IMR-90 (cell line): ENCODE measurements around the gene SP7. TPM values are rescaled to one million over a fixed set of nuclear protein-coding genes. Genes with fewer than 3 reads are reported as not detected.
"Not testable (repeated sequence)": the region's sequence is repeated elsewhere in the genome, so short reads cannot be mapped to it uniquely, and the experiment has no call there.

Experiments used
- ATAC-seq: fragments of 200-7000 bp; cut with Tn5 transposase; 2 replicates; pipeline ENCODE4 v1.9.1; 2020; ENCODE audit warnings: low read depth, mild to moderate bottlenecking, moderate library complexity
- BruUV-seq: library from RNA; stranded (reverse); fragments of 400-500 nt; replicated peaks from 2 replicates; lab custom pipeline; 2021; lab: Mats Ljungman, UMichigan
- CTCF ChIA-PET: fragments of 300-600 bp; formaldehyde crosslinking; extraction: SDS; loops from one replicate; lab custom pipeline; 2021; ENCODE audit warnings: antibody characterized with exemption; lab: Yijun Ruan, JAX
- POLR2A ChIA-PET: fragments of 300-600 bp; sonication (Branson Sonifier 250); formaldehyde crosslinking; loops from one replicate; lab custom pipeline; 2022; ENCODE audit warnings: antibody characterized with exemption; ENCODE audit not compliant: unreplicated experiment; lab: Charles Lee
- DNase-seq: peaks from one replicate; pipeline ENCODE4 v3.0.0; 2013
- H2AFZ ChIP-seq: replicated peaks from 2 replicates; pipeline ENCODE3; 2013; ENCODE audit warnings: low read length, mild to moderate bottlenecking; ENCODE audit not compliant: poor library complexity
- H2AK5ac ChIP-seq: 2 replicates; pipeline ENCODE4 v1.6.1; 2013; ENCODE audit warnings: low read depth, low read length, inconsistent platforms
- H2AK9ac ChIP-seq: replicated peaks from 2 replicates; pipeline ENCODE3; 2013; ENCODE audit warnings: mild to moderate bottlenecking, low read depth, low read length, moderate library complexity; ENCODE audit not compliant: poor library complexity
- H2BK120ac ChIP-seq: 2 replicates; pipeline ENCODE4 v1.6.1; 2013; ENCODE audit warnings: low read depth, low read length, inconsistent platforms
- H2BK15ac ChIP-seq: 3 replicates; pipeline ENCODE4 v1.6.1; 2013; ENCODE audit warnings: low read depth, low read length, inconsistent platforms
- H2BK20ac ChIP-seq: 2 replicates; pipeline ENCODE4 v1.6.1; 2013; ENCODE audit warnings: low read depth, mild to moderate bottlenecking, inconsistent platforms, low read length, moderate library complexity
- H2BK5ac ChIP-seq: 2 replicates; pipeline ENCODE4 v1.6.1; 2013; ENCODE audit warnings: mild to moderate bottlenecking, low read depth, low read length, inconsistent platforms; ENCODE audit not compliant: poor library complexity, severe bottlenecking
- H3K14ac ChIP-seq: replicated peaks from 2 replicates; pipeline ENCODE4 v1.6.1; 2013; ENCODE audit warnings: low read depth, low read length, inconsistent platforms
- H3K18ac ChIP-seq: 2 replicates; pipeline ENCODE4 v1.6.1; 2013; ENCODE audit warnings: low read depth, low read length, control low read depth
- H3K23ac ChIP-seq: 2 replicates; pipeline ENCODE4 v1.6.1; 2013; ENCODE audit warnings: low read depth, low read length, inconsistent platforms
- H3K27ac ChIP-seq: 2 replicates; pipeline ENCODE4 v1.5.1; 2013; ENCODE audit warnings: mild to moderate bottlenecking, control low read depth, low read length; ENCODE audit not compliant: insufficient read depth
- H3K27me3 ChIP-seq: 2 replicates; pipeline ENCODE4 v1.6.1; 2013; ENCODE audit warnings: low read length; ENCODE audit not compliant: control insufficient read depth, insufficient read depth
- H3K36me3 ChIP-seq: 2 replicates; pipeline ENCODE4 v1.6.1; 2013; ENCODE audit warnings: low read length, mixed read lengths; ENCODE audit not compliant: control insufficient read depth, insufficient read depth
- H3K4ac ChIP-seq: 2 replicates; pipeline ENCODE4 v1.6.1; 2013; ENCODE audit warnings: low read depth, low read length, inconsistent platforms
- H3K4me1 ChIP-seq: 2 replicates; pipeline ENCODE4 v1.6.1; 2013; ENCODE audit warnings: low read length, mixed read lengths; ENCODE audit not compliant: control insufficient read depth, insufficient read depth
- H3K4me2 ChIP-seq: 2 replicates; pipeline ENCODE4 v1.6.1; 2013; ENCODE audit warnings: low read depth, mild to moderate bottlenecking, control low read depth, low read length, moderate library complexity
- H3K4me3 ChIP-seq: 2 replicates; pipeline ENCODE4 v1.5.1; 2013; ENCODE audit warnings: low read depth, mild to moderate bottlenecking, control low read depth, low read length, moderate library complexity; ENCODE audit not compliant: insufficient read depth
- H3K56ac ChIP-seq: 2 replicates; pipeline ENCODE4 v1.6.1; 2013; ENCODE audit warnings: low read length, inconsistent platforms; ENCODE audit not compliant: insufficient read depth; ENCODE audit errors: extremely low read depth
- H3K79me1 ChIP-seq, 2 experiments: 2 replicates each; pipeline ENCODE4 v1.6.1; 2013; ENCODE audit warnings: low read length in 2 of 2, inconsistent platforms in 1 of 2, low read depth in 1 of 2
- H3K9ac ChIP-seq: 2 replicates; pipeline ENCODE4 v1.6.1; 2013; ENCODE audit warnings: low read depth, low read length, control low read depth
- H3K9me1 ChIP-seq: 2 replicates; pipeline ENCODE4 v1.6.1; 2013; ENCODE audit warnings: low read length, inconsistent platforms; ENCODE audit not compliant: insufficient read depth
- H3K9me3 ChIP-seq: 2 replicates; pipeline ENCODE4 v1.6.1; 2013; ENCODE audit warnings: low read length; ENCODE audit not compliant: control insufficient read depth, insufficient read depth
- H4K20me1 ChIP-seq: 2 replicates; pipeline ENCODE4 v1.6.1; 2013; ENCODE audit warnings: low read length, inconsistent platforms; ENCODE audit not compliant: insufficient read depth
- H4K5ac ChIP-seq: 2 replicates; pipeline ENCODE4 v1.6.1; 2013; ENCODE audit warnings: mild to moderate bottlenecking, low read depth, low read length, control low read depth
- H4K8ac ChIP-seq, 2 experiments: 2 replicates each; pipeline ENCODE4 v1.6.1; 2013; ENCODE audit warnings: low read depth in 2 of 2, low read length in 2 of 2, control low read depth in 1 of 2, inconsistent platforms in 1 of 2
- H4K91ac ChIP-seq: 2 replicates; pipeline ENCODE4 v1.6.1; 2013; ENCODE audit warnings: low read depth, low read length, inconsistent platforms; ENCODE audit not compliant: insufficient read depth
- CEBPB ChIP-seq: IDR thresholded peaks from 2 replicates; pipeline ENCODE4 v1.6.1; 2012; ENCODE audit warnings: low read depth, low read length, improper control_type of control experiment
- ELK1 ChIP-seq: fragments of 150-350 bp; IDR thresholded peaks from 2 replicates; pipeline ENCODE4 v1.6.1; 2016; ENCODE audit warnings: low read depth, mild to moderate bottlenecking, low read length, moderate library complexity, borderline replicate concordance
- MAFK ChIP-seq: IDR thresholded peaks from 2 replicates; pipeline ENCODE4 v1.6.1; 2012; ENCODE audit warnings: low read depth, low read length, improper control_type of control experiment
- NFE2L2 ChIP-seq: fragments of 150-350 bp; IDR thresholded peaks from 2 replicates; pipeline ENCODE4 v1.6.1; 2016; ENCODE audit warnings: low read depth, mild to moderate bottlenecking, low read length
- WGBS, 2 experiments: methylation state at CpG; one replicate each; pipeline versions ENCODE4 v1.1.5 to v1.1.7; 2013; ENCODE audit warnings: missing lambda C conversion rate in 2 of 2; ENCODE audit not compliant: insufficient read length in 1 of 2; ENCODE audit errors: extremely low coverage in 2 of 2; 5-methylcytosine and 5-hydroxymethylcytosine counted together
- dilution Hi-C: fragments of 300-500 bp; cut with HindIII; formaldehyde crosslinking; loops from one replicate; pipeline ENCODE4 v1.14.3; 2018; ENCODE audit warnings: low sequenced_read_pairs; ENCODE audit not compliant: unreplicated experiment
- in situ Hi-C: fragments of 300-500 bp; cut with MboI; formaldehyde crosslinking; loops from 3 replicates; pipeline ENCODE4 v1.14.3; 2019; ENCODE audit warnings: low sequenced_read_pairs, inconsistent platforms, mixed read lengths
- intact Hi-C: fragments of 100-400 bp; cut with micrococcal nuclease; formaldehyde crosslinking; loops from 2 replicates; pipeline ENCODE4 v1.10.0; 2022
- polyA plus RNA-seq, 3 experiments: library from polyadenylated mRNA; depleted of rRNA; stranded (reverse); fragments of >200 nt; gene quantifications; 2 replicates each; pipeline ENCODE4 v1.2.3, GENCODE V29; 2012; ENCODE audit warnings: low replicate concordance in 1 of 3
- total RNA-seq: library from RNA; depleted of rRNA; stranded (reverse); fragments of >200 nt; gene quantifications from 2 replicates; pipeline ENCODE4 v1.2.3, GENCODE V29; 2012

The SP7 gene
- total and polyA plus RNA-seq, 2 of the 4 experiments (the other 2 are of a cell fraction): not detected

DNA sequence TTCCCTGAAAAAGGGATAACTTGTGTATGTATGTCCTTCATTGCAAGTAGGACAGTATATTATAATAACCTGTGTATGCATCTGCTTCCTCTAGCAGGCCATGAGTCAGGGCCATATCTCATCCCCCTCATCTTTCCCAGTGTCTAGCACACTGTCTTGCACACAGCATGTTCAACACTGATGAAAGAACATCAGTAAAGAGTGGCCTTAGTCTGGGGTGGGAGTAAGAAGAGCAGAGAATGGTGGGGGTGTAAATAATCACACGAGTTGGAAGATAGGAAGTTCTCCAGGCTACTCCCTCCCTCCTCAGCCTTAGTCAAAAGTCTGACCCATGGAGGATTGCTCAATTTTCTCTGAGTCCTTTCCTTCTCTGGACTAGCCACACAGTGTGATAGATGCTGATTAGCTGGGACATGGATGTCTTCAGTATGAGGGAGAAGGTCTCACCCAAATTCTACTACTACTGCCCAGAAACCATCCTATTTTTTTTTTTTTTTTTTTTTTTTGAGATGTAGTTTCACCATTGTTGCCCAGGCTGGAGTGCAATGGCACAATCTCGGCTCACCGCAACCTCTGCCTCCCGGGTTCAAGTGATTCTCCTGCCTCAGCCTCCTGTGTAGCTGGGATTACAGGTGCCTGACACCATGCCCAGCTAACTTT lies 29.2 kb upstream of the SP7 start:
- ChIA-PET POLR2A (no interaction called here), CTCF (interaction anchor here (0.5 kb wide), 1 partner anchor 19 kb away, joined by 3 read pairs; no protein-coding TSS in a partner anchor)
- peak overlapping the region; percentile 13 for H2AK9ac ChIP-seq
- 0 out of 2 replicates have a peak overlapping the region, but pooled peaks have one; percentile 8 for H3K4ac ChIP-seq
- TF ChIP-seq MAFK (no peak), NFE2L2 (no peak), ELK1 (no peak), CEBPB (peak; percentile 66)
- H4K91ac ChIP-seq: no peak overlapping the region
- no peak overlapping the region for H3K4me2 ChIP-seq
- dilution Hi-C loops: no loop called here
- 100% methylated on average over 2 of the region's 4 CpGs; no CpG with 5 or more reads in 1 of the 2 experiments for WGBS, 2 experiments
- no TSS peak for BruUV-seq
- H3K9me3 ChIP-seq: no peaks in the 10 kb centered on the region
- H3K56ac ChIP-seq: no peak overlapping the region
- H3K27ac ChIP-seq: no peak overlapping the region
- no peak overlapping the region for H4K5ac ChIP-seq
- peak; percentile 53 for ATAC-seq
- H2AK5ac ChIP-seq: no peak overlapping the region
- peak; percentile 49 for DNase-seq
- H3K23ac ChIP-seq: no peak overlapping the region
- peak overlapping the region; percentile 7; the same call in 1 of the 2 replicates for H3K14ac ChIP-seq
- no peak overlapping the region for H2BK15ac ChIP-seq
- H2BK20ac ChIP-seq: peak overlapping the region; percentile 5; the same call in 1 of the 2 replicates
- H3K9me1 ChIP-seq: peaks cover 6% of the 10 kb centered on the region; the same call in 1 of the 2 replicates
- intact Hi-C loops: no loop called here
- no peak overlapping the region for H3K4me3 ChIP-seq
- no peak overlapping the region for H2BK120ac ChIP-seq
- H2BK5ac ChIP-seq: peak overlapping the region; percentile 62
- no peak overlapping the region for H3K9ac ChIP-seq
- in situ Hi-C loops: no loop called here
- H3K4me1 ChIP-seq: peaks cover 2% of the 10 kb centered on the region; the same call in 1 of the 2 replicates
- peak overlapping the region in 1 of 2 experiments; percentile 53; a peak in 2 of 4 replicates for H4K8ac ChIP-seq
- no peaks in the 10 kb centered on the region for H3K36me3 ChIP-seq
- H2AFZ ChIP-seq: peak overlapping the region; percentile 88
- no peaks in the 10 kb centered on the region for H4K20me1 ChIP-seq
- H3K27me3 ChIP-seq: no peaks in the 10 kb centered on the region
- no peak overlapping the region for H3K18ac ChIP-seq
- H3K79me1 ChIP-seq: no peaks in the 10 kb centered on the region

DNA sequence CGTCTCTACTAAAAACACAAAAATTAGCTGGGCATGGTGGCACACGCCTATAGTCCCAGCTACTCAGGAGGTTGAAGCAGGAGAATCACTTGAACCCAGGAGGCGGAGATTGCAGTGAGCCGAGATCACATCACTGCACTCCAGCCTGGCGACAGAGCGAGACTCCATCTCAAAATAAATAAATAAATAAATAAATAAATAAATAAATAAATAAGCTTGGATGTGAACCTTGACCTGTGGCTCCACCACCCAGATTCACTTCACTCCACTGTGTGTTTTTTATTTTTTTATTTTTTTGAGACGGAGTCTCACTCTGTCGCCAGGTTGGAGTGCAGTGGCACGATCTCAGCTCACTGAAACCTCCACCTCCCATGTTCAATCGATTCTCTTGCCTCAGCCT lies 25.5 kb upstream of the SP7 start:
- DNase-seq, H3K9me3 ChIP-seq, H3K79me1 ChIP-seq, H3K4me3 ChIP-seq, H3K56ac ChIP-seq, dilution Hi-C loops, H3K36me3 ChIP-seq, H3K4ac ChIP-seq, H2BK15ac ChIP-seq, H2AFZ ChIP-seq, H3K14ac ChIP-seq, H2BK20ac ChIP-seq, H3K27ac ChIP-seq, H2BK120ac ChIP-seq, H3K4me2 ChIP-seq, H4K91ac ChIP-seq, H3K27me3 ChIP-seq, H3K18ac ChIP-seq, in situ Hi-C loops, H2BK5ac ChIP-seq, H2AK5ac ChIP-seq, H4K8ac ChIP-seq, H3K4me1 ChIP-seq, H4K20me1 ChIP-seq, ATAC-seq, H3K9ac ChIP-seq, H2AK9ac ChIP-seq, H3K23ac ChIP-seq, POLR2A ChIA-PET, BruUV-seq, H3K9me1 ChIP-seq, H4K5ac ChIP-seq: not testable (repeated sequence)
- CTCF ChIA-PET: interaction anchor here (1.1 kb wide), 1 partner anchor 60 kb away, joined by 3 read pairs; no protein-coding TSS in a partner anchor
- intact Hi-C loops: loop anchor here (2.0 kb wide), 1 partner anchor 53 kb away; no protein-coding TSS in a partner anchor
- no CpG with 5 or more reads among the region's 10 CpGs for WGBS, 2 experiments
